ENCODE measurements around the gene RPS2.

The RPS2 gene

DNA sequence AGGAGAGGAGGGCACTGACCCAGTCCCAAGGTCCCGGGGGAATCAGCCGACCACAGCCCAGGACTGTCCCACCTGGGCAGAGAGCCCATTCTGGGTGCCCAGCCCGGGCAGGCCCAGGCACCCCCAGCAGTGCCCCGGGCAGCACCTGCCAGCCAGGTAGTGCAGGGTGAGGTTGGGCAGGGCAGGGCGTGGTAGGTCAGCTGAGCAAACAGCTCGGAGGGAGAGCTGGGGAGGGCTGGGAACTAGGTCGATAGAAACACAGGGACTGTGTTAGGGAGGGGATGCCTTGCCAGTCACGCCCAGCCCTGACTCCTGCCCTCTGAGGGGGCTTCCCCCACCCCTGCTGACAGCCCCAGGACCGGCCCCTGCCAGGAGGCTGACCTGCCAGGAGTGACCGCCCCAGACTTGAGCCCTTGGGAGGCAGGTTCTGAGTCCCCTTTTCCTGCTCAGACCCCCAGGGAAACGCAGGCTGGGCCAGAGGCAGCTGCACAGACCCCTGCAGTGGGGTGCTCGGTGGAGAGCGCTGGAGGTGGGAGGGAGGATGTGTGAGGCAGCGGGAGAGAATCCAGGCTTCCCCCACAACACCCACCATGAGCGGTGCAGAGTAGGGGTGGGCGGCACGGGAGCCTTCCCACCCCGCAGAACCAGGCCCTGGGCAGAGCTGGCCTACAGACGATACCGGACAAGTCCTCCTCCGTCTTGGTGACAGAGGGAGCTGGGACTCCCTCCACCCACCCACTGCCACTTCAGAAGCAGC, 51.1 kb downstream of the RPS2 start:
- no peak for DNase-seq (ENCODE audit: low read depth)
- TF ChIP-seq, protein P1, sequence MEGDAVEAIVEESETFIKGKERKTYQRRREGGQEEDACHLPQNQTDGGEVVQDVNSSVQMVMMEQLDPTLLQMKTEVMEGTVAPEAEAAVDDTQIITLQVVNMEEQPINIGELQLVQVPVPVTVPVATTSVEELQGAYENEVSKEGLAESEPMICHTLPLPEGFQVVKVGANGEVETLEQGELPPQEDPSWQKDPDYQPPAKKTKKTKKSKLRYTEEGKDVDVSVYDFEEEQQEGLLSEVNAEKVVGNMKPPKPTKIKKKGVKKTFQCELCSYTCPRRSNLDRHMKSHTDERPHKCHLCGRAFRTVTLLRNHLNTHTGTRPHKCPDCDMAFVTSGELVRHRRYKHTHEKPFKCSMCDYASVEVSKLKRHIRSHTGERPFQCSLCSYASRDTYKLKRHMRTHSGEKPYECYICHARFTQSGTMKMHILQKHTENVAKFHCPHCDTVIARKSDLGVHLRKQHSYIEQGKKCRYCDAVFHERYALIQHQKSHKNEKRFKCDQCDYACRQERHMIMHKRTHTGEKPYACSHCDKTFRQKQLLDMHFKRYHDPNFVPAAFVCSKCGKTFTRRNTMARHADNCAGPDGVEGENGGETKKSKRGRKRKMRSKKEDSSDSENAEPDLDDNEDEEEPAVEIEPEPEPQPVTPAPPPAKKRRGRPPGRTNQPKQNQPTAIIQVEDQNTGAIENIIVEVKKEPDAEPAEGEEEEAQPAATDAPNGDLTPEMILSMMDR (conservative IDR thresholded peaks at IDR 0.05; ENCODE audit: low read depth, low read length) = no peak
- H3K4me3 ChIP-seq (ENCODE audit: low read depth, low read length) = no peak overlapping the region

DNA sequence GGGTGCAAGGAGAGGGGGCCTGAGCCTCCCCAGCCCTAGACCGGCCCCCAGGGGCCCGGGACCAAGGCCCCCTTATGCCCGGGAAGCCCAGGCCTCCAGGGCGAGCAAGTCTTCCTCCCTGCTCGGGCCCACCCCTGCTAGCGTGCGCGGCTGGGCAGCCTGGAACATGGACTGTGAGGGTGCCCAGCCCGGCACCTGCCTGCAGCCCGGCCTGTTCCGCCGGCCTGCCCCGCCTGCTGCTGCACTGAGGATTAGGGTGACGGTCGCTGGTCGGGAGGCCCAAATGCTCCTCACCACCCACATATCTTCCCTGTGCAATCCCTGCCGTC, 52.4 kb downstream of the RPS2 start:
- TF ChIP-seq, protein P1 (conservative IDR thresholded peaks at IDR 0.05; ENCODE audit: low read depth, low read length) = no peak
- DNase-seq (ENCODE audit: low read depth) = no peak
- no peak overlapping the region for H3K4me3 ChIP-seq (ENCODE audit: low read depth, low read length)

Data from choroid plexus epithelial cell (primary cell).